Endothelial cell of umbilical vein (primary cell): ENCODE data around the gene DUSP28.

ENCODE experiments used
- EZH2 ChIP-seq: IDR thresholded peaks from 2 replicates; pipeline ENCODE4 v1.6.1; 2012; ENCODE audit warnings: borderline replicate concordance, low read depth, mild to moderate bottlenecking, moderate library complexity, low read length, inconsistent platforms; ENCODE audit not compliant: severe bottlenecking
- FOS ChIP-seq: IDR thresholded peaks from 2 replicates; pipeline ENCODE4 v1.6.1; 2011; ENCODE audit warnings: mild to moderate bottlenecking, low read length, moderate library complexity, borderline replicate concordance; ENCODE audit not compliant: insufficient read depth
- JUN ChIP-seq: IDR thresholded peaks from 2 replicates; pipeline ENCODE4 v1.6.1; 2011; ENCODE audit warnings: borderline replicate concordance, low read depth; ENCODE audit not compliant: insufficient read length, insufficient read depth
- MYC ChIP-seq: IDR thresholded peaks from one replicate; pipeline ENCODE4 v1.6.1; 2011; ENCODE audit warnings: mild to moderate bottlenecking, low read depth, low read length
- POLR2A ChIP-seq: IDR thresholded peaks from 2 replicates; pipeline ENCODE4 v1.6.1; 2012; ENCODE audit warnings: low read depth, mild to moderate bottlenecking, control low read depth, low read length
- POLR2AphosphoS5 ChIP-seq: IDR thresholded peaks from 2 replicates; pipeline ENCODE4 v1.6.1; 2012; ENCODE audit warnings: low read depth, mild to moderate bottlenecking, control low read depth, low read length, moderate library complexity; ENCODE audit not compliant: insufficient read depth
- TF ChIP-seq, protein P1 (sequence below), 2 donors: IDR thresholded peaks; 1 replicate in 1 of 2; 2 replicates in 1 of 2; pipeline ENCODE4 v1.5.1; 2011; ENCODE audit warnings: low read length in 2 of 2, mild to moderate bottlenecking in 2 of 2, moderate library complexity in 2 of 2, control low read depth in 1 of 2, inconsistent platforms in 1 of 2, low read depth in 1 of 2; ENCODE audit not compliant: insufficient read depth in 1 of 2; ENCODE audit errors: extremely low read depth in 1 of 2

DNA sequence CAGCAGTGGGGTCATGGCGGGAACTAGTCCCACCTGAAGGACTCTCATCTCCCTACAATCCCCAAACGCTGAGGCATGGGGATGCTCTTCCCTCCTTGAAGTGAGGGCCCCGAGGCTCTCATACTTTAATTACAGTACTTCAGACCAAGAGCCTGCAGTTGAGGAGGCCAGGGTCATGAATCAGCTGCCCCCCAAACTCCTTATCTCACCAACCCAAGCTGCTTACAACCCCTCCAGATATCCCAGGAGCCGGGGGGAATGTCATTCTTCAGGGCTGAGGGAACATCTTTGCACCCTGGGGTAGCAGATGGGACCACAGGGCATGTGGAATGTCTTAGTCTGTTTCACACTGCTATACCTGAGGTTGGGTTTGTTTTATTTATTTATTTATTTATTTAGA is 23.6 kb downstream of the DUSP28 start:
- TF ChIP-seq EZH2: no peak
- no peak for TF ChIP-seq POLR2A
- TF ChIP-seq, protein P1, sequence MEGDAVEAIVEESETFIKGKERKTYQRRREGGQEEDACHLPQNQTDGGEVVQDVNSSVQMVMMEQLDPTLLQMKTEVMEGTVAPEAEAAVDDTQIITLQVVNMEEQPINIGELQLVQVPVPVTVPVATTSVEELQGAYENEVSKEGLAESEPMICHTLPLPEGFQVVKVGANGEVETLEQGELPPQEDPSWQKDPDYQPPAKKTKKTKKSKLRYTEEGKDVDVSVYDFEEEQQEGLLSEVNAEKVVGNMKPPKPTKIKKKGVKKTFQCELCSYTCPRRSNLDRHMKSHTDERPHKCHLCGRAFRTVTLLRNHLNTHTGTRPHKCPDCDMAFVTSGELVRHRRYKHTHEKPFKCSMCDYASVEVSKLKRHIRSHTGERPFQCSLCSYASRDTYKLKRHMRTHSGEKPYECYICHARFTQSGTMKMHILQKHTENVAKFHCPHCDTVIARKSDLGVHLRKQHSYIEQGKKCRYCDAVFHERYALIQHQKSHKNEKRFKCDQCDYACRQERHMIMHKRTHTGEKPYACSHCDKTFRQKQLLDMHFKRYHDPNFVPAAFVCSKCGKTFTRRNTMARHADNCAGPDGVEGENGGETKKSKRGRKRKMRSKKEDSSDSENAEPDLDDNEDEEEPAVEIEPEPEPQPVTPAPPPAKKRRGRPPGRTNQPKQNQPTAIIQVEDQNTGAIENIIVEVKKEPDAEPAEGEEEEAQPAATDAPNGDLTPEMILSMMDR (IDR thresholded peaks at IDR 0.05; ENCODE audit: extremely low read depth in 1 of 2, insufficient read depth in 1 of 2, low read depth in 1 of 2, low read length in 2 of 2): no peak
- TF ChIP-seq JUN: no peak
- TF ChIP-seq POLR2AphosphoS5: no peak
- TF ChIP-seq FOS: no peak
- no peak for TF ChIP-seq MYC
